PFSK-1 (cell line): ENCODE results near the gene USH2A.

Source experiments
- FOXP2 ChIP-seq: optimal IDR thresholded peaks from 2 replicates; pipeline ENCODE3; 2011; ENCODE audit warnings: borderline replicate concordance, control low read depth, inconsistent platforms; ENCODE audit not compliant: insufficient read depth; ENCODE audit errors: extremely low read length, extremely low read depth
- POLR2AphosphoS5 ChIP-seq: IDR thresholded peaks from 2 replicates; pipeline ENCODE4 v1.6.1; 2012; ENCODE audit warnings: low read depth, mild to moderate bottlenecking, control low read depth, low read length, moderate library complexity
- REST ChIP-seq, 2 experiments: IDR thresholded peaks; 2 replicates each; pipeline versions ENCODE4 v1.6.1 to v1.8.0; 2011 to 2012; ENCODE audit warnings: low read depth in 2 of 2, low read length in 2 of 2, control low read depth in 1 of 2, inconsistent platforms in 1 of 2, mild to moderate bottlenecking in 1 of 2, moderate library complexity in 1 of 2; ENCODE audit not compliant: insufficient read depth in 1 of 2
- SIN3A ChIP-seq: IDR thresholded peaks from 2 replicates; pipeline ENCODE4 v1.6.1; 2012; ENCODE audit warnings: mild to moderate bottlenecking, low read length, moderate library complexity, borderline replicate concordance; ENCODE audit not compliant: insufficient read depth
- TAF1 ChIP-seq: IDR thresholded peaks from 2 replicates; pipeline ENCODE4 v1.6.1; 2012; ENCODE audit warnings: low read length, control low read depth, borderline replicate concordance; ENCODE audit not compliant: insufficient read depth

The USH2A gene

GRCh38 chr1:215595231-215595630, 828.0 kb downstream of the USH2A start:
- TF ChIP-seq POLR2AphosphoS5 (no peak), FOXP2 (no peak), SIN3A (no peak), TAF1 (no peak), REST (IDR thresholded peaks at IDR 0.05; ENCODE audit: insufficient read depth in 1 of 2, low read depth in 2 of 2, low read length in 2 of 2) (no peak)

- TF ChIP-seq SIN3A: no peak
- TF ChIP-seq FOXP2: no peak
- TF ChIP-seq POLR2AphosphoS5: no peak
- TF ChIP-seq REST (IDR thresholded peaks at IDR 0.05; ENCODE audit: insufficient read depth in 1 of 2, low read depth in 2 of 2, low read length in 2 of 2): no peak
- no peak for TF ChIP-seq TAF1
Observed at GRCh38 chr1:215594640-215595039, 828.6 kb downstream of the USH2A start.

GRCh38 chr1:215590779-215591491, 832.3 kb downstream of the USH2A start:
- TF ChIP-seq TAF1: no peak
- no peak for TF ChIP-seq FOXP2
- no peak for TF ChIP-seq POLR2AphosphoS5
- TF ChIP-seq SIN3A: no peak
- TF ChIP-seq REST (IDR thresholded peaks at IDR 0.05; ENCODE audit: insufficient read depth in 1 of 2, low read depth in 2 of 2, low read length in 2 of 2): no peak

GRCh38 chr1:215589650-215590435, 833.4 kb downstream of the USH2A start:
- TF ChIP-seq TAF1: no peak
- TF ChIP-seq POLR2AphosphoS5: no peak
- TF ChIP-seq SIN3A: no peak
- no peak for TF ChIP-seq REST (IDR thresholded peaks at IDR 0.05; ENCODE audit: insufficient read depth in 1 of 2, low read depth in 2 of 2, low read length in 2 of 2)
- TF ChIP-seq FOXP2: no peak
